HG02642 (cell line): Measurements from ENCODE around the gene INSIG1.

Experiments
- ATAC-seq: cut with Tn5 transposase; IDR thresholded peaks from one replicate; pipeline ENCODE4 v1.9.1; 2021; ENCODE audit warnings: mild to moderate bottlenecking; ENCODE audit not compliant: unreplicated experiment, poor library complexity

Gene INSIG1

DNA sequence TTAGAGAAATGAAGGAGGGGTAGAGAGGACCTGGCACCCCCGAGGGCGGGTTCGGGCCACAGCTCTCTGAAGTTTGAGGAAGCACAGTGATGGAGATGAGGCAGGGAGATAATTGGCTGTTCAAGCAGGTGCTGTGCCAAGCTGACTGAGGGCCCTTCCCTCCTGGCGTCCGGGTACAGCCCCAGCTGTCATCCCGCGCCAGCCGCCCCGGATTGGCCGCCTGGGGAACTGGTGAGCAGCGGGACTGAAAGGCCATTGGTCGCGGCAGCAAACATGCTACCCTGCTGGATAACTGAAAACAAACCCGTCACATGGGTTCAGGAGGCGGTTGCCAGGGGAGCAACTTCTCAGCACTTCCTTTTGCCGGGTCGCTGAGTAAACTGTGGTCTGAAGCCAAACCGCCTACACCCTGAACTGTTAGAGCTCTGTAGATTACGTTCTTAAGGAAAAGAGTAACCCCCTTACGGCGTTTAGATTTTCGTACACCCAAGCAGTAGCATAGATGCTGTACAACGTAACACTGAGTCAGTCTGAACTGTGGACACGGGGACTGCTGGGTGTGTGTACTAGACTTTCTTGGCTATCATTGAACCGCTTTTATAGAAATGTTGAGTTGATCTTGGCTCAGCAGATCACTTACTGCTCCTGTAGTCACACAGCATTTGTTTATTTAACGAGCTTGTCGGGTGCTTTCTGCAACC is 1.3 kb downstream of the INSIG1 start:
- peak; percentile 73 for ATAC-seq

DNA sequence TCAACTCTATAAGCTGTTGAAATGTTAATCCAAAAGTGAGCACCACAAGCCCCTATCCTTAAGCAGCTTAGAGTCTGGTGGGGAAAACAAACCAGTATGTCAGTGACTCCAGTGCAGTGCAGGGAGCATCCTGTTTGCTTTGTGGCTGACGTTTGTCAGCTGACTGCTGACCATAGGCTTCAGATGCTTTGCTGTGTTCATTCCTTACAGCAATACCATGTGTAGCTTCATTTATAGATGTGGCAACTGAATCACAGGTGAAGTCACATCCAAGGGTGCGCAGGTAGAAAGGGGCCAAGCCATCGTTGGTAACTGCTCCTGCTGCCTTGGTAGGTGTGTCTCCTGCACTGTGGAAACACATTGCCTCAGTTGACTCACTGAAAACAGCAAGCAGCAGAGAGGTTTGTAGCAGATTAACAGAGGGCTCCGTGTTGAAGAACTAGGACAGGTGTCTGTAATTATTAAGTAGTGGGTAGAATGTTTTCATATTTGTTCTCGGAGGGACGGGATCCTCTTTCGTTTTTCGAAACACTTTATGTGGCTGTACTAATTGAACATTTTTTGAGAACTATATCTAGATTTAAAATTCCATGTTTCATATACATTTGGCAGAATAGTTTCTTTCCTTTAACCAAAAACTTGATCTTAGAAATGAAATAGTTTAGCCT is 2.0 kb downstream of the INSIG1 start:
- no peak for ATAC-seq

DNA sequence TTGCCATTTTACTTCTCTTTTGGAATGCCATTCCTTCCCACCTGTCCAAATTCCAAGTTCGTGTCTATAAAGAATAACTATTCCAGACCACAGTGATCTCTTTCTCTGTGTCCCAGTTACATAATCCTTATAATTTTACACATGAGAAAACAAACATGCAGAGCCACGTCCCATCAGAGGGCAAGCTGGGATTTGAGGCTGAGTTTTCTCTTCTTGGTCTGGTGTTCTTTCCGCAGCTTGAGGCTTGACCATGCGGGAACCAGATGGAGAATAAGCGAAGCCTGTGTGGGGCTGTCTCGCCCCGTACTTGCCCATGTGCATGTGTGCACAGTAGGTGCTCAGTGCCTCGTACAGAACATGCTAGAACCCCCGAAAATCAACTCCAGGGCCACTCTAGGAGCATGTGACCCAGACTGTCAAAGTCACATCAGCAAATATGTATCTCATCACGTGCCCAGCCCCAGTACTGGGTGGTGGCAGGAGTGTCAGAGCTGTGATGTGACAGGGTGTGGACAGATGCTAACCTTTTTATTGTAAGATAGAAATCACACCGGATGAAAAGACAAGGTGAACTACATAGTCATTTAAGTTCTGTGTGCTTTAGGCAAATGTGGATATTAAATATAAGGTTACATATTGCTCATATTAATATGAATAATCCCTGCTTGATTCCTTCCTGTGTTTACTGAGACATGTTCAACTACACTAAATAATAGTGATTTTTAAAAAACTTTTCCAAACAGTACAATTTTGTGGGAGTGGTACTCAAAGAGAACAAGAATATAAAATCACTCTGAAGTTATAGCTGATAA is 3.2 kb downstream of the INSIG1 start:
- no peak for ATAC-seq

DNA sequence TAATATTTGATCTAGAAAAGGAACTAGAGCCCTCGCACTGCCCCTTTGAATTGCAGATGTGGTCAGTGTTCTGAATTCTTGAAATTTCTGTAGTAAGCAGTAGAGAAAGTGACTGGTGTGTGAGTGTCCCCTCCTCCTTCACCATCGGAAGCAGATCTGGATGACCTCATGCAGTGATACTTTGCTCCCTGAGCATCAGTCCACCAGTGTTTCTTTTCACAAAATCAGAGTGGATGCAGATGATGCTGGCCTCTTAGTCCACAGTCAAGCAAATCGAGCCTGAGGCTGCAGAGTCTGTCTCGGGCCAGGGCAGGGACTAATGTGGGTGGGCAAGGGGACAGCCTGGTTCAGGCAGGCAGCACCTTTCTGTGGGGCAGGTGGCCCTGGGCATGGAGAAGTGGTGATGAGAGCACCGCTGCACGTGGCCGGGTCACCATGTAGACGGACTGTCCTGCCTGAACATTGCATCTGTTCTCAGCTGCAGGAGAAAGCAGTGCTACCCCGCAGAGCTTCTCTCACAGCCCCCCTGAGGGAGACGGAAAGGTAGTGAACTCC is 5.4 kb downstream of the INSIG1 start:
- no peak for ATAC-seq

DNA sequence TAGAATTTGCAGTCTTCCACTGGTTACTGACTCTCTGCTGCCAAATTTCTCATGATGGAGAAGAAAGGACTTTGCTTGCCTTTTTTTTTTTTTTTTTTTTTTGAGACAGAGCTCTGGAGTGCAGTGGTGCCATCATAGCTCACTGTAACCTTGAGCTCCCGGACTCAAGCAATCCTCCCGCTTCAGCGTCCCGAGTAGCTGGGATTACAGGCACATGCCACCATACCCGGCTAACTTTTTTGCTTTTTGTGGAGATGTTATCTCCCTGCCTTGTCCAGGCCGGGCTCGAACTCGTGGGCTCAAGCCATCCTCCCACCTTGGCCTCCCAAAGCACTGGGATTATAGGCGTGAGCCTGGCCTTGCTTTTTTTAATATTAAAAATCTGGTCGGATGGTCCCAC is 6.2 kb downstream of the INSIG1 start:
- no peak for ATAC-seq

DNA sequence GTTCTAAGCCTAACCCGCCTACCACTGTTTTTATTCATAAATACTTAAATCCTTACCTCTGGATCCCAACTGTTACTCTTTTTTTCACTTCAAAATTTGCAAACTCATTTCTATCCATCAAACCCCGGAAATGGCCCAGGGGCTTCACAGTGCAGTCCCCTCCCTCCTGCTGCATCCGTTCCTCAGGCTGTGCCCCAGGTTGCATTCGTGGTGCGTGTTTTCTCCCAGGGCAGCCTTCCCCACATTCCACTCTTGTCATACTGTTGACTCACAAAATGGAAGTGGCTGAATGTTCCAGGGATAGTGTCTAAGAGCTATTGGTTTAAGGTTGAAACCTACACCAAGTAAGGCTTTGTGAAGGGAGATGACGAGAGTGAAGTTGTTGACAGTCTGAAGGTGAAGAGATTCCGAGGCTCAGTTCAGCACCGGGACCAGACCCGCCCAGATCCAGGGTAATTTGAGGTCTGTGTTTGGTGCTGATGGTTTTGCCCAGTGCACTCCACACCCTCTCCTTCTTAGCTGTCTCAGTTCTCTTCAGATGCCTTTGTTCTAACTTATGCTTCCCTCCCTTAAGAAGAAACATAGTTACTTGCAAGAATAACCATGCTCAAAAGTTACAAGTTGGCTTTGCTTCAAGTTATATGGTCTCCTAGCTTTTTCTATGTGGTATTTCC is 7.7 kb downstream of the INSIG1 start:
- no peak for ATAC-seq

DNA sequence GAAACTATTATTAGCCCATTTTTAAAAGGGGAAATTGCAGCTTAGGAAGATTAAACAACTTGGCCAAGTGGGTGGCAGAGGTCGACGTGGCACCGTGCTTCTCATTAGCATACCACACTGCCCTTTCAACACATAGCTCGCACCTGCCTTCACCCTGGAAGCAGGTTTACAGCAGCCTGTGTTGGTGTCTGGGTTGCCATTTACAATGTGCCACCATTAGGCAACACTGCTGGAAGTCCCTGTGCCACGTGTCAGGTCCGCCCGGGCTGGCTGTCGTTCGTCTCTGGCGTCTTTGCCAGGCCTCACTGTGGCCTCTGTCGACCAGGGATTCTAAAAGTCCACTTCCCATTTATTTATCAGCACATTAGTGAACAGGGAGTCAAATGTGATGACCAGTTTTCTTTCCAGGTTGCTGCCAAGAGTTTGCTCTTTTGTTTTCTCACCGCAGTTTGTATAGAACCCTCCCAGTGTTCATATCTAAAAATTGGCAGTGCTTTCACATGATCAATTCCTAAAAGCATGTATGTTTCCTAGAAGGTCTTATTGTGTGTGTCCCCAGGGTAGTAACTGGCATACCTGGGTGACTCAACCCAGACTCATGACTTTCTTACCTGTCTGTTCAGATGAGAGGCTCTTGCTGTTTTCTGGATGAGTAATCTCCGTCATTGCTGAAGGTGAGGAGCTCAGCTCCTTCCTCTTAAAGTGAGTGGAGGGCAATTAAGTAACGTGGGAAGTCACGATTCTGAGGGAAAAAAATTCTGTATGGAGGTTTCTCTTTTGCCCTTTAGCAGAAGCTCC is 9.2 kb downstream of the INSIG1 start:
- ATAC-seq = no peak

DNA sequence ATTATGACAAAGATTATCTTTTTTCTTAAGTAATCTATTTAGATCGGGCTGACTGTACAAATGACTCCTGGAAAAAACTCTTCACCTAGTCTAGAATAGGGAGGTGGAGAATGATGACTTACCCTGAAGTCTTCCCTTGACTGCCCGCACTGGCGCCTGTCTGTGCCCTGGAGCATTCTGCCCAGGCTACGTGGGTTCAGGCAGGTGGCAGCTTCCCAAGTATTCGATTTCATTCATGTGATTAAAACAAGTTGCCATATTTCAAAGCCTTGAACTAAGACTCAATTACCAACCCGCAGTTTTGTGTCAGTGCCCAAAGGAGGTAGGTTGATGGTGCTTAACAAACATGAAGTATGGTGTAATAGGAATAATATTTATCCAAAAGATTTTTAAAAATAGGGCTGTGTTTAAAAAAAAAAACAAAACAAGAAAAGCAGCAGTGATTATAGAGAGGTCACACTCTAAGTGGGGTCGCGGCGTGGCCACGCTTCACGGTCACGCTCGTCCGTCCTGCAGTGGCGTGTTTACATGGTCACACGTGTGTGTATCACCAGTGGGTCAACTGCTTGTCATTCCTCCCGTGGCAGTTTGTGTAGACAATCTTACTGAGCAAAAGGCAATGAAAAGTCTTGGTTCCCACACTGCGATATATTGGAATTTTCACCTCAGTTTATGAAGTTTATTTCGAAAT is 10.8 kb downstream of the INSIG1 start:
- ATAC-seq = no peak

DNA sequence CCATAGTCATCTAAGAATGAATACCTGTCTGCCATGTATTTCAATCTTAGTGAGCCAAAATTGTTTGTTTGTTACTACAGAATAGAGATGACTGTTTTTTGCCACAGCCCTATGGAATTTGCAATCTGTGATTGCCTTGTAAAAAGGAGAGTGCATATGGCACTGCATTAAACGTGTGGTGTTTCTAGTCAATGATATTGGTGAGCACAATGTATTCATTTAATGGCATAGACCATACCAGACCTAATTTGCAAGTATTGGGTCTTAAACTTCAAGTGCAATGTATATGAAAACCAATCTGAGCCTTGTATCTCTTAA is 11.3 kb downstream of the INSIG1 start:
- no peak for ATAC-seq

DNA sequence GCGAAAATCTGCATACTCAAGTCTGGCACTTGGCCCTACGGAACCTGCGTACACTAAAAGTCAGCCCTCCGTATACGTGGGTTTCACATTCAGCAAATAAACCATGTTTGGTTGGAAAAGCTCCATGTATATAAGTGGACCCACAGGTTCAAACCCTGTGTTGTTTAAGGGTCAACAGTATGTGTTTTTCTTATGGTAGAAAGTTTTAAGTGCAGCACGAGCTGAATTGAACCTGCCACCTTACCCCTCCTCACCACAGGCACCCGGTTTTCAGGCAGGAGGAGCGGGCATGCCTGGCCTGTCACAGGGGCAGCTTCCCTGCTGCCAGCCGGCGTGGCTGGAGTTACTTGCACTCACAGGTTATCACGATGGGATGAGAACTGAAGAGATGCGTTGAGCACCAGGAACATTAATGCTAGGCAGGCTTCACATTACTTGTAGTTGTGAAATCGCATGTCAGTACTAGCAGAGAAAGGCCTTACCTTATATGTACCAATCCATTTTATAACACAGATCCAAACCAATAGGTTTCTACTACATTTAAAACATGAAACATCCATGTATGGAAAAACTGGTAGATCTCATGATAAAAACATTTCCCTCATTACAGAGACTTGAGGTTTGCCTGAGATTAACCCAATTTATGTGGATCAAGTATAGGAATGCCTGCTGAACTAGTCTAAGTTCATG is 12.9 kb downstream of the INSIG1 start:
- no peak for ATAC-seq

DNA sequence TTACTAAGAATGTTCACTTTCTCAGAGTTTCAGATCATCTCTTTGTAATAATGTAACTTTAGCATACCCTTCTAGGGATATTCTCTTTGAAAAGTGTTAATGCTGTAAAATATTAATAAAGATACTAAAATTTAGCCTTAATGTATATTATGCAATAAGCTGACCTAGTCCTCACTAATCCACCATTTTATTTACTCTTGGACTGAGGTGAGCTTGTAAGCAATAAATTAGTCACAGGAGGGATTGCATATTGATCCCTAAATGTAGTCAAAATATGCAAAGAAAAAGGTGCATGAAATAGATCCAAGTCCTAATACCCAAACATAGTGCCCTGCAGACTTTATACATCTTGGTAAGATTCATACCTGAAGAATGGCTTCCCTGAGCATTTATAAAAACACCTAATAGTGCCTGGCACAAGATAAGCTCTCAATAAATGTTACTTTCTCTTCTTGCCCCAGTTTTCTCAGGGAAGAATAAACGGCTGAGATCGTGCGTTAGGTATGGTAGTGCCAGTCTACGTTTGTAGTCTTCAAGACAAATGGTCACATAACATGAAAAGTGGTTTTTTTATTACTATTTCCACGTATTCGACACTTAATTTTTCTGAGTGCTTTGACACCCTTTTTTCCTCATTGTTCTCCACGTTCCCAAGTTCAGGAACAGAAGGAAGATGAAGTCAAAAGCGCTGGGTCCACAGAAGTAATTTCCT is 14.3 kb downstream of the INSIG1 start:
- ATAC-seq = no peak

DNA sequence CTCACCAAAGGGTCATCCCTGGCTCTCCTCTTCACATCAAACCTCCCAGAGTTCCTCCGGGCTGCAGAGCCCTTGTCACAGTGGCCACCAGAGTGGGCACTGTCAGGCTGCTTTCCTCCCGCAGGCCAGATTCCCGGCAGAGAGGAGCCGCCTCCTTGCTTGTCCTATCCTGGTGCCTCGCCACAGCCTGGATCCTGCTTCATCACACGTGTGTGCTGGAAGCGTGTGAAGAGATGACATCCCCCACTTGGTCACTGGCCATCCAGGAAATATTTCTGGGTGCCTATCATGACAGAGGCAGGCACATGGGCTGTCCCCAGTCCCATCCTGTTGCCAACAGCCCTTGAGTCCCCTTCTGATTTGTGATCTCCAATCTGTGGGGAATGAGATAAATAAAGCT is 15.0 kb downstream of the INSIG1 start:
- ATAC-seq = no peak

DNA sequence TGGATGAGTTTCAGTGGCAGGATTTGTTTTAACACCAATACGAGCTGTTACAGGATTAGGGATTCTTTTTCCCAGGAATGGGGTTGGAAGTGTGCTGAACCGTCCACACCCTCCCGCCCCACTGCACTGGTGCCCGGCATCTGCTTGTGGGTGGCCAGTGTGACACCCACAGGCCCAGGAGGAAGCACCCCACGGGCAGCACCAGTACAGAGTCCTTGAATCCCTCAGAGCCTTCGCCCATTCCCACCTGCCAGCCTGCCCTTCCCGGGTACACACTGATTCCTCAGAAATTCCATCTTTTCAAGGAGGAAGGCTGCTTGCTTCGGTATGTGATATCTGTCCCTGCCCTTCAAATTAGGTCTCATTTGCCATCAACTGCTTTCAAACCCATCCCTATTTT is 15.4 kb downstream of the INSIG1 start:
- no peak for ATAC-seq

DNA sequence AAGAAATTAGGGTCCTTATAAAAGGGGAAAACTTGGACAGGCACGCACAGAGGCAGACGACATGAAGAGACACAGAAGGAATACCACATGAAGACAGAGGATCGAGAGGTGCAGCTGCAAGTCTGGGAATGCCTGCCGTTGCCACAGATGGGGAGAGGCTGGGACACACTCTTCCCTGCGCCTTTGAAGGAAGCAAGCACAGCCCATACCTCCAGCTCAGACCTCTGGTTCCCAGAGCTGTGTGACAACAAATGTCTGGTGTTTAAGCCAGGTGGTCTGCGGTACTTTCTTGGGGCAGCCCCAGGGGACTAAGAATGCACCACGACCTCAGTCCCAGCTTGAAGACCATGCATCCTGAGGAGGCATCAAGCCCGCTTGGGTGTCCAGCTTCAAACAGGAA is 18.3 kb downstream of the INSIG1 start:
- no peak for ATAC-seq

DNA sequence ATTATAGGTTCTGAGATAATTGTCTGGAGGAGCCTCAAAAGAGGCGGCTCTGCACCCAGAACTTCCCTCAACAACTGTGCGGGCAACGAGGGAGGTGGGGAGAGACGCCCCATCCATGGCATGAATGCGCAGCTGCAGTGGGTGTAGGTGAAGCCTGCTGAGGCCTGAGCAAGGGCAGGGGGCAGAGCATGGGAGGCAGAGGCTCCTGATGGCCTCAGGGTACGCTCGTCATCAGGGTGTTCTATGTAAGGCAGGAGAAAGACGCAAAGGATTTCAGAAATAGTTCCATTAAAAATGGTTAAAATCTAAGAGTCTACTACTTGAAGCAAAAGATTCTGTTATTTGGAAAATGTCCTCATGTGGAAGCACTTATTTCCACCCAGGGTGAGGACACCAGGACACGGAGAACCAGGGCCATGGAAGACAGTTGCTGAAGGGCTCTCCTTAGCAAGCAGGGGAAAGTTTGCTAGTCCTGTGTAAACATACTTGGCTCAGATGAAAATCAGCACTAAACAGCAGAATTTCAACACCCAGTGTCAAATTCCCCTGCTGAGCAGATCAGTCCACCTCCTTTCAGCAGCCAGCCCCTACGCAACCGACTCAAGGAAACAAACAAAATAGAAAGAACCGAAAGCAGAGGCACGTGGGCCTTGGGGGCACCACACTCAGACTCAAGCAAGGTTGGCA is 18.9 kb downstream of the INSIG1 start:
- no peak for ATAC-seq

DNA sequence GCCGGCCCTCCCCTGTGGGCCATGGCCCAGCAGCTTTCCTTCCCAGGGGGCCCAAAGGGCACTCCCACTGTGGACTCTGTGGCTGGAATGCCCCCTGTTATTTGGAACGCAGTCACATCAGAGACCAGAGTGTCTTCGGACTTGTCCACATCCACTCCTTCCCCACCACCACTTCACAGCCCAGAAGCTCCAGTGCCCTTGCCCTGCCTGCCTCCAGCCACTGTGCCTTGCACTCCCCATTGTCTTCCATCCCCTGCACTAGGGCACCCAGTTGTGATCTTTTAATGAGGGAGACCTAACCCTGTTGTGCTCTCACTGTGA is 19.4 kb downstream of the INSIG1 start:
- ATAC-seq = no peak

DNA sequence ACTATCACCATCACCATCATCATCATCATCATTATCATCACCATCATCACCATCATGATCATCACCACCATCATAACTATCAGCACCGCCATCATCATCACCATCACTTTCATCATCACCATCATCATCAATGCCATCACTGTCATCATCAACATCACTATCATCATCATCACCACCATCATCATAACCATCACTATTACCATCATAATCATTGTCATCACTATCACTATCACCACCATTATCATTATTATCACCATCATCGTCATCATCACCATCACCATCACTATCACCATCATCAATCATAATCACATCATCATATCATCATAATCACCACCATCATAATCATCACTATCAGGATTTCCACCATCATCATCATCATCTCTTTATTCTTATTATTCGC is 20.6 kb downstream of the INSIG1 start:
- ATAC-seq = no peak

DNA sequence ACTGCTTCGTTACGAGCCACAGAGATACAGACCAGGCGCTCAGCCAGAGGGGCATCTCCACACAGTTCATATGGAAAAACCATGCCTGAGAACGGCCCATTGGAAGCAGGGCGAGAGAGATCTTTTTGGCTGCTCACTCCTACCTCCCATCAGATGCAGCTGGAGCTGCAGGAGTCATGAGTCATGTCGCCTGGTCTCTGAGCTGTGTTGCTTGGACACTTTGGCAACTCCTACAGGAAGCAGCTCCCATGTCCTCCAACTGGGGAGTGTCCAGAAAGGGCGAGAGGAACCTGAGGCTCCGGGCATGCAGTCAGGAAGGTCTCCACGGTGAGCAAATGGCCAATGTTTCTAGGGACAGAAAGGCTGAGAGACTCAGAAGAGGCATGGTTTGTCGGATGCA is 24.9 kb downstream of the INSIG1 start:
- no peak for ATAC-seq
